Mucosa of gallbladder (tissue), 1 donor: ENCODE results near the gene BFSP2. TPM values are rescaled to one million over a fixed set of nuclear protein-coding genes. Genes with fewer than 3 reads are reported as not detected.
A peak's percentile ranks its signal among the peaks of the same experiment; 100 is the strongest.
"Not testable (repeated sequence)": the region's sequence is repeated elsewhere in the genome, so short reads cannot be mapped to it uniquely, and the experiment has no call there.

Experiments
- DNase-seq: peaks from one replicate; pipeline ENCODE4 v3.0.0-alpha.2; 2020; ENCODE audit warnings: low spot score
- total RNA-seq: library from RNA; stranded (reverse); gene quantifications from one replicate; pipeline ENCODE4 v1.2.1, GENCODE V29; 2021
- donor health status: DM: no; HTN: no; CAD: no.

The BFSP2 gene
- total RNA-seq, 1 donor from 2014 or later: not detected

GRCh38 chr3:133479895-133480669, 80.2 kb downstream of the BFSP2 start:
- DNase-seq: no peak

DNA sequence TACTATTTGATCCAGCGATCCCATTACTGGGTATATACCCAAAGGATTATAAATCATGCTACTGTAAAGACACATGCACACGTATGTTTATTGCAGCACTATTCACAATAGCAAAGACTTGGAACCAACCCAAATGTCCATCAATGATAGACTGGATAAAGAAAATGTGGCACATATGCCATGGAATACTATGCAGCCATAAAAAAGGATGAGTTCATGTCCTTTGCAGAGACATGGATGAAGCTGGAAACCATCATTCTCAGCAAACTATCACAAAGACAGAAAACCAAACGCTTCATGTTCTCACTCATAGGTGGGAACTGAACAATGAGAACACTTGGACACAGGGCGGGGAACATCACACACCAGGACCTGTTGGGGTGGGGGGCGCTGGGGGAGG, 82.6 kb downstream of the BFSP2 start:
- DNase-seq: not testable (repeated sequence)

- no peak for DNase-seq
These were observed 86.8 kb downstream of the BFSP2 start for GRCh38 chr3:133486658-133487057.

DNA sequence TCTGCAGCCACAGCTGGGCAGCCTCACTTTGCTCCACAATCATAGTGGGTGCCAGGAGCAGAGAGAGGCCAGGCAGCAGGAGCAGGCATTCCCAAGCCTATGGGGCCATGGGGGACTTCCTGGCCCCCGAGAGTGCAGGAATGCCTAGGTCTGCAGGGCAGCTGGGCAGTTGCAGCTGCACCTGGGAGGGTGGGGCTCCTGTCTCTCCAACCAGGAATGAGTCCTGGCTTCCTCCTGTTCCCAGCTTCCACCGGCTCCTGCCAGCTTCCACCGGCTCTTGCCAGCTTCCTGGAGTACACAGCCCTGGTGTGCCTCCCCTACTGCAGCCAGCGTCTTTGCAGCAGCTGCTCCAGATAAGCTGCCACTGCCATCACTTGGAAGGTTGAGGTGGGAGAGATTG, 87.3 kb downstream of the BFSP2 start:
- peak; percentile 58 for DNase-seq

DNA sequence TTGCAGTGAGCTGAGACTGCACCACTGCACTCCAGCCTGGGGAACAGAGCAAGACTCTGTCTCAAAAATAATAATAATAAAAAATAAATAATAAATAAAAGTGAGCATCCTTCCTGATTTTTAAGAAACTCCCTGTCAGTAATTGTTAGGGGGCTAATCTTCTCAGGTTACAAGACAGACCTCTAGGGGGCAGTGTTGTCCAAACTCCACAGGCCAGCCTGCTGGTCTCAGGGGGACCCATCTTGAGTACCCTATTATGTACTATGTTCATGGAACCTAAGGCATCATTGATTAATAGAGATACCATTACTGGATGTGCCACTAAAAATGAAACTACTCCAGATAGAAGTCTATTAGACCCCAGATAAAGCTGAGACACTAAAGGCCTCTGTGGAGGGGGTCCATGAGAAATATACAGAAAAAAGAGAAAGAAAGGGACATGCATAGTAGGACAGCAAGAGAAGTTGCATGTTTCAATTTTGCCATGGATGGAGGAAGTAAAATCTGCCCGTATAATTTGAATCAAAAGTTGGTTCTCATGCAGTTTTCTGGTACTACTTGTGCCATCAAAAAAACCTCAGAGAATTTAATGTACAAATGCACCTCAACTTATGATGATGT, 88.2 kb downstream of the BFSP2 start:
- peak; percentile 43 for DNase-seq

- no peak for DNase-seq
These were observed 89.0 kb downstream of the BFSP2 start for GRCh38 chr3:133488785-133489367.

DNA sequence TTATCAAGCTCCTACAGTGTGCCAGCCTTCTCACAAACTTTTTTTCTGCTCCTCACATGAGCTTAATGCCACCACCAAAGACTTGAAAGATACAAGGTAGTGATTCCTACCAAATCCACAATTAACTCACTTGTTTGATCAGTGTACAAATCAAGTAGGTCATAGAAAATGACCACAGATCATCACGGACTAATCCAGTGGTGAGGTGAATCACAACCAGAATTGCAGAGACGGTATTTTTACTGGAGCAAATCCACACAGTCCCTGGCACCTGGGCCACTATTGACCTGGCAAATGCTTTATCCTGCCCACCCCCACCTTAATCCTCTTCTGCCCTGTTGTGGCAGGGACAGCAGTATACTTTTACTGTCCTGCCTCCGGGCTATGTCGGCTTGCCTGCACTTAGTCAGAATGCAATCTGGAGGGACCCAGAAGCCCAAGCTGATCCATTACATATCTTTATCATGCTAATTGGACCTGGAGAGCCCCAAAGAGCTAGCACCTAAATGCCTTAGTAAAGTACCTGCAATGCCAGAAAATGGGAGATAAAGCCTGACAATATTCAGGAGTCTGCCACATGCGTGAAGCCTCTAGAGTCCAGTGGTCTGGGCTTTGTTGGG, 89.7 kb downstream of the BFSP2 start:
- no peak for DNase-seq

GRCh38 chr3:133490468-133491351, 90.9 kb downstream of the BFSP2 start:
- DNase-seq: no peak

GRCh38 chr3:133491481-133492059, 91.7 kb downstream of the BFSP2 start:
- no peak for DNase-seq

GRCh38 chr3:133492159-133492741, 92.4 kb downstream of the BFSP2 start:
- DNase-seq: no peak

- no peak for DNase-seq
These were observed 94.6 kb downstream of the BFSP2 start for GRCh38 chr3:133494469-133494868.

- DNase-seq: not testable (repeated sequence)
These were observed 102.7 kb downstream of the BFSP2 start for GRCh38 chr3:133502542-133502941.

DNA sequence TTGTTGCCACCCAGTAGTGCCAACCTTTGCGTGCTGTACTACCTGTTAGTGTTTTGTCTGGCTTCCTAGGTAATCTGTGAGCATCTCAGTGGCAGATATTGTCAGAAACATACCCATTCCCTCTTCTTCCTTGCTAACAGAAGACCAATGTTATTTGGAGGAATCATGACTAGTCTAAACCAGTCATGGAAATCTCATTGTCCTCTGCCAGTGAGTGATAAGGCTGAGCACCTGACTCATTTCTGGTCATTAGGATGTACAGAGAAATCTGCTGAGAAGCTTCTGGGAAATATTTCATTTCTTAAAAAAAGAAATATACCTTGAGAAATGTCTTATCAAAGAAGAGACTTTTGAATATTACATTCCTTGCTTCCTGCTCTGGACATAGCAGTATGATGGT, 103.6 kb downstream of the BFSP2 start:
- no peak for DNase-seq

GRCh38 chr3:133504736-133505135, 104.9 kb downstream of the BFSP2 start:
- DNase-seq: no peak

DNA sequence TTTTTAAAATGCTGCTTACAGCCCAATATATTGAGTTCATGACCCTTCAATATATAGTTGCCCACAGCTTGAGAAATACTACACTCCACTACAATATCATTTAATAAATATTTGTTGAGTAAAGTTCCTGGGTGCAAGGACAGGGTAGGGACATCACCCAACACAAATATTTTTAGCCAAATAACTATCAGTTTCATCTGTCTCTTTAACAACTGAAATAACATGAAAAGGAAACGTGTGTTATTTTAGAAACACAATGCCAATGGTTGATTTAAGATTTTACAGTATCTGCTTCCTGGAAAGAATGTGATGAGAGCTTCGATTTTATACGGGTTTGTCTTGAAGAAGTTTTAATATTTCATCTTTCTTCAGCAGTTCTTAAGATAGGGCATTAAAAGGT, 106.0 kb downstream of the BFSP2 start:
- no peak for DNase-seq

DNA sequence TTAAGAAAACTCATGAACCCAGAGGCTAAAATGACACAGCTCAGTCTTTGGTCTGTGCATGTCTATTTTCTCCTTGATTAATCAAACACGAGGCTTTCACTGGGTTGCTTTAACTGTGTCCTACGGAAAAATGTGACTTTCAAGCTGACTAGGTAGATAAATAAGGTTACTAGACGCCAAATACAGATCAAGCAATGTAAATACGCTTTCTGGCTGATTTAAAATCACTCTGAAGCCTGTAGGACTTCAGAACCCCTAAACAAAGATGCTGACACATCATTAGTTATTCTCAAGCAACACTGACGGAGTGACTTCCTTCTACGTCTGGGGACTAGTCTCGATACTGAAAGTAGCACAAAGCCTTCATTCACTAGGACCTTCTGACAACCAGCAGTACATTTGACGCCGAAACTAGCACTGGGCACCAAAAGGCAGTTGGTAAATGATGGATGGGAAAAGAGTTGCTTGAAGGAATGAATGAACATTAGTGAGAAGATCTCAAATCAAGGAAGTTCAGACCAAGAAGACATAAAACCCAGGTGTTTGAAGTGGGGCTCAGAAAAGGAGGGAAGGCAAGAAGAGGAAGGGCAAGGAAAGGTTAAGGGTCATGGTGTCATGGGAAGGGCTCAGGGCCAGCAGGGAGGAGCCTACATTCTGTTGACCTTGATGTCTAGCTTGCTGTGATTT, 106.5 kb downstream of the BFSP2 start:
- DNase-seq: no peak

- no peak for DNase-seq
These were observed 109.6 kb downstream of the BFSP2 start for GRCh38 chr3:133509488-133509887.

- DNase-seq: no peak
These were observed 112.7 kb downstream of the BFSP2 start for GRCh38 chr3:133512416-133513089.

DNA sequence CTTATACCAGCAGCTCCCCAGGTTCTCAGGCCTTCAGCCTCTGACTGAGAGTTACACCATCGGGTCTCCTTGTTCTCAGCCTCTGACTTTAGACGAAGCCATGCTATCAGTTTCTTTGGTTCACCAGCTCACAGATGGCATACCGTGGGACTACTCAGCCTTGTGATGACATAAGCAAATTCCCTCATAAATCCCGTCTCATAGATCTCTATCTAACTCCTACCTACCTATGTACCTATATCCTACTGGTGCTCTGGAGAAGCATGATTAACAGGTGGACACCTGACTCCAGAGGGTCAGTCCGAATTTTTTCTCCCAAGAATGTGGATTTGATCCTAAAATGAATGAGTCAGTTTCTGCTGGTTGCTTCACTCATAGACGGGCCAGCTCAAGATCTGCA, 114.6 kb downstream of the BFSP2 start:
- no peak for DNase-seq

- no peak for DNase-seq
These were observed 115.3 kb downstream of the BFSP2 start for GRCh38 chr3:133515127-133515526.
